IPS-18c (cell line): Measurements from ENCODE around the gene PHKG1.
A peak's percentile ranks its signal among the peaks of the same experiment; 100 is the strongest.
"Not testable (repeated sequence)": the region's sequence is repeated elsewhere in the genome, so short reads cannot be mapped to it uniquely, and the experiment has no call there.

ENCODE experiments used
- H3K4me3 ChIP-seq: 2 replicates; pipeline ENCODE4 v1.7.0; 2013; ENCODE audit warnings: low read depth, mild to moderate bottlenecking, low read length, moderate library complexity; ENCODE audit not compliant: insufficient read depth
- H3K9me3 ChIP-seq: one replicate; pipeline ENCODE4 v1.6.1; 2013; ENCODE audit warnings: mild to moderate bottlenecking, low read length, moderate library complexity; ENCODE audit not compliant: control insufficient read depth, insufficient read depth

The PHKG1 gene

DNA sequence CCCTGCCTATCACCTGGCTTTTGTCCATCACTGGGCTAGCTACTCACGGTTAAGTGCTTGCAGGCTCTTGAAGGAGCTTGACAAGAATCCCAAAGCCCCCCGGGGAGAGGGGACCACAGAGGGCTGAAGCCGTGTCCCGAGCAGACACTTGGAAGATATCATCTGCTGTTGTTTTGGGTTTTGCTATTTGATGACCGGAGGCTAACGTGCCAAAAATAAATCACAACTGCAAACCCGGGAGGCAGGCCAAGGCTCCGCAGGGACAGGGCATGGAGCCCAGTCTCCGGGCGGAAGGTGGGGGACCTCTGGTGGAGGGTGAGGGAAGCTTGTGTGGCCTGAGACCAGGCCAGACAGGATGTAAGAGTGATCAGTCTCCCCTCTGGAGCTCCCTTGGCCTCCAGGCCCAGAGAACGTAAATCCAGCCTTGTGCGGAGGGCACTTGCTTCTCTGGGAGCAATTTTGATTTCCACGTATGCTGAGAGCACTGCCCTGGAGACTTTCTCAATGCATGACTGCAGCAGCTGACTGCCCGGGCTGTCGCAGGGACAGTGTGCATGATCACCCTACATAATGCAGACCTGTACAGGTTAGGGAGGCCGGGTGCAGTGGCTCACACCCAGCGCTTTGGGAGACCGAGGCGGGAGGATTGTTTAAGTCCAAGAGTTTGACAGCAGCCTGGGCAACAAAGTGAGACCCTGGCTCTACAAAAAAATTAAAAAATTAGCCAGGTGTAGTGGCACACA, at the start of gene PHKG1:
TSS of gene PHKG1 (minus strand) at position 164 of the 743 bp plus-strand sequence. CDS start 4,011 bp downstream, outside the sequence.
- H3K4me3 ChIP-seq, result no peak within 1 kb of the TSS
- H3K9me3 ChIP-seq, result no peaks in the 10 kb centered on the region

DNA sequence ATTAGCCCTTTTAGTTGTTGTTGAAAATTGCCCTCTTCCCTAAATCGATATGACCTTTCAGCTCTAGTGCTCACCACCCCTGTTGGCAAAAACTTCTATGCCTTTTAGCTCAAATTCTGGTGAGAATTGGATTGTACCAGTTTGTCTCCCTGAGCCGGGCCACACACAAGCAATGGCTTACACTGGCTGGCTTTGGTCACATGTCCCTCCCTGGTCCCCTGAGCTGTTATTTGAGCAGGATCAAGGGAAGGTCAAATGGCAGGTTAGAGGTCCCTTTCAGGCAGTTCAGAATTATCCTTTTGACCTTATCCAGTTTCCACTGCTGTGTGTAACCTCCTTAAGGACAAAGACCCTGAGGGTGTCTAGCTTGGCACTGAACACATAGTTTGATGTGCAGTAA, 38.3 kb upstream of the PHKG1 start:
- H3K9me3 ChIP-seq, result peaks cover 21% of the 10 kb centered on the region

DNA sequence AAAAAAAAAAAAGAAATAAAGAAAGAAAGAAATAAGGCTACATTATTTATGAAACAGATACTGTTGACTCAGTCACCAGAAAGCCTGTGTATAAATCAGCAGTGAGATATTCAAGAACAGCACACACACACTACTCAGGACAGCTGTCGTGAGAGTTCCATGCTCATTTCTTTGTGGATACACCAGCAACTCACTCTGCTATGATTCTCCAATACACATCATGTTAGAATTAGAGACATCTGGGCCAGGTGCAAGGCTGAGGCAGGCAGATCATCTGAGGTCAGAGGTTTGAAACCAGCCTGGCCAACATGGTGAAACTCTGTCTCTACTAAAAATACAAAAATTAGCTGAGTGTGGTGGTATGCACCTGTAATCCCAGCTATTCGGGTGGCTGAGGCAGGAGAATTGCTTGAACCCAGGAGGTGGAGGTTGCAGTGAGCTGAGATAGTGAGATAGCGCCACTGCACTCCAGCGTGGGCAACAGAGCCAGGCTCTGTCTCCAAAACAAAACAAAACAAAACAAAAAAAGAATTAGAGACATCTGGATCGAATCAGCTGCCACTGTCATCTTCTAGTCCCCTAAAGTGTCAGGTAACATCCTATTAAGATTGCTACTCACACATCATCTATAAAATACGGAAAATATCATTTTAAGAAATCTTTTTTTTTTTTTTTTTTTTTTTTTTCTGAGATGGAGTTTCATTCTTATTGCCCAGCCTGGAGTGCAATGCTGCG, 34.7 kb upstream of the PHKG1 start:
- H3K9me3 ChIP-seq, result peaks cover 15% of the 10 kb centered on the region
- no peak overlapping the region for H3K4me3 ChIP-seq

More for the DNA sequence above, 38.3 kb upstream of the PHKG1 start:
- H3K4me3 ChIP-seq, result not testable (repeated sequence)

DNA sequence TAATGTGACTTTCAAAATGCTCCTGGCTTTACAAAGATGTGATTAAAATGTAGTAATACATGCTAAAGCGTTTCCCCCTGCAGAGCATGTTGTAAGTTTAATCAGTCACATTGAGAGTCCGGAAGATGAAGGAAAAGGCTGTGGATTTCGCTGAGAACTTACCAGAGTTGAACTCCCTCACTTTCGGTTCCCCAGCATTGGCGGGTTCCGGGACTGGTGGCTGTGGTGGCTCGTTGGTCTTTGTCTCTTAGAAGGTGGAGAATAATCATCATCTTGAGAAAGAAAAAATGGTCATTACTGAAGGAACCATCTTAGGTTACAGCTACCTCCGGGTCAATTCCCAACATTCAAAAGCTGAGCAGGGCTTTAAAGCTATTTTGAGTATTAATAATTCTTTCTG, 33.1 kb upstream of the PHKG1 start:
- H3K9me3 ChIP-seq, result peaks cover 14% of the 10 kb centered on the region
- no peak overlapping the region; the same call in 1 of the 2 replicates for H3K4me3 ChIP-seq

DNA sequence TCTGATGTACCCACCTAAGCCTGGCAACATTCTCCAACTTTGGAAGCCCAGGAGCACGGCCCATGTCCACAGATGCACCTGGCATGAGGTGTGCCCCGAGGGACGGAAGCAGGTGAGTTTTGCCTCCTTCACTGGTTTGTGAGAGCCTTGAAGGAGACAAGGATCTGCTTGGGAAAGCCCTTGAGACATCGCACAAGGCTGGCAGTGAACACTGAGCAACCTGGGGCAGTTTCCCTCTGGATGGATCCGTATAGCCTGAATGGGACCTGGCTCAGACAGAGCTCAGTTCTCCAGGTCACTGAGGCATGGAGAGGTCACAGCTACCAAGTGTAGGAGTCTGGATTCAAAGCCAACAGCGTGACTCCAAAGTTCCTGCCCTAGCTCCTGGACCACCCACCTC, 32.2 kb upstream of the PHKG1 start:
- peaks cover 14% of the 10 kb centered on the region for H3K9me3 ChIP-seq
- peak overlapping the region; percentile 20; the same call in 1 of the 2 replicates for H3K4me3 ChIP-seq

DNA sequence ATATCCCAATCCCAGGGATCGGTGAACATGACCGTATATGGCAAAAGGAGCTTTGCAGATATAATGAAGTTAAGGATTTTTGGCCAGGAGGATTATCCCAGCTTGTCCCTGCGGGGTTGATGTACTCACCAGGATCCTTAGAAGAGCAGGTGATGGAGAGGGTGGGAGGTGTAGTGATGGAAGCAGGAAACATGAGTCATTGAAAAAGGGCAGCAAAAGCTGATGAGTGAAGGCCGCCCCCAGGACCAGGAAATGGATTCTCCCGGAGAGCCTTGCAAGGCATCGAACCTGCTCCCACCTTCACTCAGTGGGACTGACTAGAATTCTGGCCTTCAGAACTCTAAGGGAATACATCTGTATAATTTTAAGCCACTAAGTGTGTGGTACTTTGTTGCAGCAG, 28.7 kb upstream of the PHKG1 start:
- H3K4me3 ChIP-seq, result no peak overlapping the region
- H3K9me3 ChIP-seq, result peaks cover 6% of the 10 kb centered on the region

DNA sequence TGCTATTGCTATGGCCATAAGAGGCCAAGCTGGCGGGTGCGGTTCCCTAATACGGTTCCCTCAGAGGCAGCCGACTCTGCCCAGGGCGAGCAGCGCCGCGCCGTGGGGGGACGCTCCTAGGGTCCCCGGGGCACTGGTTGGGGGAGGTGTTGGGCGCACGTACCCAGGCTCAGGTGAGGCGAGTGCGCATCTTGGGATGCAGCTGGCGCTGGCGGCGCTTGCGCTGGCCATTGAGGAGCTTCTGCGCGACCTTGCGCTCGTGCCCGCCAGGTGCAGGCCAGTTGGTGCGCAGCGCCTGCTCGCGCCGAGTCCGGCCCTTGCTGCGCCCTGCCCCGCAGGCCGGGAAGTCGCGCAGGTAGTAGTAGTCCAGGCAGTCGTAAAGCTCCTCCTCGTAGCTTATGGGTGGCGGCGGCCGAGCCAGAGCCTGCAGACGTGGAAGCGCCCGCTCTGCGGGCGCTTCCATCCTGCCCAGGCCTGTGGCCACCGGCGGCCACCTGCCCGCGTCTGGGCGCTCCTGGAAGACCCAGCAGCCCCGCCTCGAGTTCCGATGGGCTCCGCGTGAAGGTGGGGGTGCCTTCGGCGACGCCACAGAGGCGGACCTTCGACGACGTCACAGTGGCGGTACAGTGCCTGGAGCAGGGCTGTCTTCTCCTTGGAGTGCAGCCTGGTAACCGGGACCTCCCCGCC, 23.2 kb upstream of the PHKG1 start, which contains the start of gene NUPR2:
TSS of gene NUPR2 (minus strand) at position 566 of the 687 bp plus-strand sequence. CDS start at position 463, 103 bp downstream.
- Histone ChIP-seq H3K4me3 (peak within 1 kb of the TSS; percentile 15), H3K9me3 (peaks cover 9% of the 10 kb centered on the region)

DNA sequence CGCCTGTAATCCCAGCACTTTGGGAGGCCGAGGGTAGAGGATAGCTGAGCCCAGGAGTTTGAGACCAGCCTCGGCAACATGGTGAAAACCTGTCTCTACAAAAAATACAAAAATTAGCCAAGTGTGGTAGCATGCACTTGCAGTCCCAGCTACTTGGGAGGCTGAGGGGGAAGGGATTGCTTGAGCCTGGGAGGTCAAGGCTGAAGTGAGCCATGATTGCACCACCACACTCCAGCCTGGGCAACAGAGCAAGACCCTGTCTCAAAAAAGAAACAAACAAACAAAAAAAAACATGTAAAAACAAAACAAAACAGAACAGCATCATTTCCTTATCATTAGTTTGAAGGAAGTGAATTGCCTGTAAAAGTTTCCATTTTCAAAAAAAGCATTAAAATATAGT, 19.5 kb upstream of the PHKG1 start:
- H3K9me3 ChIP-seq, result not testable (repeated sequence)

DNA sequence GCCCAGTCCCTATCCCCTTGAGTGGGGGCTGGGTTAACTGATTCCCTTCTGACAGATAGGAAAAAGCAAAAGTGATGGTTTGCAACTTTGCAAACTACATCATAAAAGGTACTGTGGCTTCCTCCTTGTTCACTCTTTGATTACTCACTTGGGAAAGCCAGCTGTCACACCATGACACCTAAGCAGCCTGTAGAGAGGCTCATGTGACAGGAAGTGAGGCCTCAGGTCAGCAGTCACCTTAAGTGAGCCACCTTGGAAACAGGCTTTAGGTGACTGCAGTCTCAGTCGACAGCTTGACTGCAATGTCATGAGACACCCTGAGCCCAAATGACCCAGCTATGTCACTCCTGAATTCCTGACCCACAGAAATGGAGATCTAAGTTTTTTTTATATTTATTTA, 17.9 kb upstream of the PHKG1 start:
- Histone ChIP-seq H3K9me3 (peaks cover 6% of the 10 kb centered on the region), H3K4me3 (no peak overlapping the region)

More for the DNA sequence above, 19.5 kb upstream of the PHKG1 start:
- not testable (repeated sequence) for H3K4me3 ChIP-seq

DNA sequence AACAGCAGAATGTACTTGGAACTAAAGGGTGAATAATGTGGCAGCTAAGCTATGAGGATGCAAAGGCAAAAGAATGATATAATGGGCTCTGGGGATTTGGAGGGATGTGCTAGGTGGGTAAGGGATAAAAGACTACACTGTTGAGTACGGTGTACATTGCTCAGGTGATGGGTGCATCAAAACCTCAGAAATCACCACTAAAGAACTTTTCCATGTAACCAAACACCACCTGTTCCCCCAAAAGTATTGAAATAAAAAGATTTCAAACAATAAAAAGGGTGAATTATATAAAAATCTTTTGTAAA, 15.2 kb upstream of the PHKG1 start:
- no peaks in the 10 kb centered on the region for H3K9me3 ChIP-seq
- H3K4me3 ChIP-seq, result no peak overlapping the region

DNA sequence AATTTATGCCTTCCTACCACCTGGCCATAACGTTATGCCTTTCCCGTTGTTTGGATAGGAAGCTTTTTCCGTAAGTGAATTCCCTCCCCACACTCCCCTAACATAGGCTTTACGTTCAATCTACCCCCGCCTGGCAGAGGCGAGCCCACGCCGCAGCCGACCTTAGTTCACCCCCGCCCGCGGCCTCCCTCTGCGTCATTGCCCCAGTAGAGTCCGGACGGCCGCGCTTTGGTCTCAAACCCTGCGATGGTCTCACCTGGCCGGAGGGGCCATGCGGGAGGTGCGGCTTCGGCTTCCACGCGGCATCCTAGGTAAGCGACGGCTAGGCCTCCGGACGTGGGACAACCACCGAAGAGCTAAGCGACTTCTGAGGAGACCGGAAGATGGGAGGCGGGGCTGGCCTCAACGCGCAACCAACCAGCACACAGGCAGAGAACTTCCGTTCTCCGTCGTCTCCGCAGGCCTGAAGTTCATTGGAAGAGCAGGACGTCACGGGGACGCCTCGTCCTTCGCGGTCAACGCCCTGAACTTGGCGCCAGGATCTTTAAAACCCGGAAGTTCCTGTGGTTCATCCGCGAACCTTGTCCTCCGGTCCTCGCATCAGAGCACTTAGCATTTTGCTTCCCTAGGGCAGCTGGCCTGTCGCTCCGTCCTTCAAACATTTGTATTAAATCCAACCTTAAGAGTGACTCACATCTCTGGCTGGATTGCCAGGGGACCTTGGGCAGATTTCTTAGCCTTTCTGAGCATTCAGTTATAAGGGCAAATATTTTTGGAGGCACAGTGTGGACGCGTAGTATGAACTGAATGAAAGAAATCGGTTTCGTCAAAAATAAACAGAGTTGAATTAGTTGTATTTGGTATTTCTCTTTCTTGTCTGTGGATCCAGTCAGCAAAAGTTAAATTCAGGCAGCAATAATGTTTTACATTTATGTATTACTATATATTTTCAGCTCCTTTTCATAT, 13.6 kb upstream of the PHKG1 start, which contains the start of gene CHCHD2:
TSS of gene CHCHD2 (minus strand) at position 369 of the 966 bp plus-strand sequence. CDS start at position 306, 63 bp downstream.
- Histone ChIP-seq H3K9me3 (no peaks in the 10 kb centered on the region), H3K4me3 (peak within 1 kb of the TSS; percentile 63)

DNA sequence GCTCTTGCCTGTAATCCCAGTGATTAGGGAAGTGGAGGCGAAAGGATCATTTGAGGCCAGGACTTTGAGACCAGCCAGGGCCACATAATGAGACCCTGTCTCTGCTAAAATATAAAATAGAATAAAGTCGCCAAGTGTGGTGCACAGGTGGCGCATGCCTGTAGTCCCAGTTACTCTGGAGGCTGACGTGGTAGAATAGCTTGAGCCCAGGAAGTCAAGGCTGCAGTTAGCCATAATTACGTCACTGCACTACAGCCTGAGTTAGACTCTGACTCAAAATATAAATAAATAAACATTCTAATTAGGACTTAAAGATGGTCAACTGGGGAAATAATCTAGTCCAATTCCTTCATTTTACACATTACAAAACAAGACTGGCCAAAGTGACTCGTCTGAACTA, 12.8 kb upstream of the PHKG1 start:
- H3K9me3 ChIP-seq, result no peaks in the 10 kb centered on the region
- peak overlapping the region; percentile 63 for H3K4me3 ChIP-seq

DNA sequence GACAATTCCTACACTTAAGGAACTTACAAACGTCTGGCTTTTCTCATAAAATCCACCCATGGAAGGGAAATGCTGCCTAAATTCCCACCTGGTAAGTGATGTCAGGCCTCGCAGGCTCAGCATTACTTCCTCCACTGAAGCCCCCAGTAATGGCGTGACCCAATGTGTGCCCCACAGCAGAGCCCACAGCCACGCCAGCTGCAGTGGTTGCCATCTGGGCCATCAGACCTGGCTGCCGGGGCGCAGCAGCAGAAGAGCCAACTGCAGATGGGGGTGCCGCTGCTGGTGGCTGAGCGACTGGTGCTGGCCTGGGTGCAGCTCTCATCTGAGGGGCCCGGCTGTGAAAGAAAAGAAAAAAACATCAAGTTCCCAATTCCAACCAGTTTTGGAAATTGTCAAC, 11.4 kb upstream of the PHKG1 start:
- not testable (repeated sequence) for H3K4me3 ChIP-seq, H3K9me3 ChIP-seq

DNA sequence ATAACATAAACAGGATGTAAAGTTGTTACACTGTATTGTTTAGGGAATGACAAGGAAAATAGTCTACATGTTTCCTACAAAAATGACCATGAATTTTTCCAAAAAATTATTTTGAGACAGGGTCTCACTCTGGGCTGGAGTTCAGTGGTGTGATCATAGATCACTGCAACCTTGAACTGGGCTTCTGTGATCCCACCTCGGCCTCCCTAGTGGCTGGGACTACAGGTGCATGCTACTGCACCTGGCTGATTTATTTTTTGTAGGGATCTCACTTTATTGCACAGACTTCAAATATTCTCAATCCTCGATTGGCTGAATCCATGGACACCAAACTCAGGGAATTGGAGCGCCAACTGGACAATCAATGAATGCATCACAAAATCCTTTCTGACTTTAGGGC, 6.9 kb upstream of the PHKG1 start:
- no peak overlapping the region for H3K4me3 ChIP-seq
- H3K9me3 ChIP-seq, result no peaks in the 10 kb centered on the region

DNA sequence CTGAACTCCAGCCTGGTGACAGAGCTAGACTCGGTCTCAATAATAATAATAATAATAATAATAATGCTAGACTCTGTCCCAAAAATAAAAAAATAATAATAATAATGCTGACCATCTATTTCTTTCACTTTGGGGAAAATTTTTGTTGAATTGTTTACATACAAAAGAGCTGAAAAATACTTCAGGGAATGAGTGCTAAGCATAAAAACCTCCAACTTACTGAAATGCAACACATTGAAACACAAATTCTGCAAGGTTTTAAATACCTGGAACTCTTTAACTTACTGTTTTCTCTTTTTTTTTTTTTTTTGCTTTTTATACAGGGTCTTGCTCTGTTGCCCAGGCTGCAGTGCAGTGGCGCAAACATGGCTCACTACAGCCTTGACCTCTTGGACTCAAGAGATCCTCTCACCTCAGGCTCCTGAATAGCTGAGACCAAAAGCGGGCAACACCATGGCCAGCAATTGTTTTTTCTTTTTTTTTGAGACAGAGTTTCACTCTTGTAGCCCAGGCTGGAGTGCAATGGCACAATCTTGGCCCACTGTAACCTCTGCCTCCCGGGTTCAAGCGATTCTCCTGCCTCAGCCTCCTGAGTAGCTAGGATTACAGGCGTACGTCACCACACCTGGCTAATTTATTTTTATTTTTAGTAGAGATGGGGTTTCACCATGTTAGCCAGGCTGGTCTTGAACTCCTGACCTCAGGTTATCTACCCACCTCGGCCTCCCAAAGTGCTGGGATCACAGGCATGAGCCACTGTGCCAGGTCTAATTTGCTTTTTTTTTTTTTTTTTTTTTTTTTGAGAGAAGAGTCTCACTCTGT, 5.6 kb upstream of the PHKG1 start:
- H3K4me3 ChIP-seq, H3K9me3 ChIP-seq: not testable (repeated sequence)

DNA sequence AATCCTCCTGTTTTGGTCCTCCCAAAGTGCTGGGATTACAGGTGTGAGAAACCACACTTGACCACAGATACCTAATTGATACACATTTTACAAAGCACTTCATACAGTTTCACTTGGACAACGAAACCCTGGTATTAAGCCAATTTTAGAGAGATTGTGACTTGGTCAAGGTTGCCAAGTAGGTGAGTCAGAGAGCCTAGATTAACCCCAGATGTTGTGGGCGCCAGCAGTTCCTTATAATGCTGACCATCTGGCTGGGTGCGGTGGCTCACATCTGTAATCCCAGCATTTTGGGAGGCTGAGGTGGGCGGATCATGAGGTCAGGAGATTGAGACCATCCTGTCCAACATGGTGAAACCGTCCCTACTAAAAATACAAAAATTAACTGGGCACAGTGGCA, 4.9 kb upstream of the PHKG1 start:
- Histone ChIP-seq H3K4me3 (no peak overlapping the region), H3K9me3 (no peaks in the 10 kb centered on the region)
